Measurements from ENCODE around the gene COL13A1. TPM values are rescaled to one million over a fixed set of nuclear protein-coding genes. Genes with fewer than 3 reads are reported as not detected.

The COL13A1 gene
- polyA plus RNA-seq, 1 experiment: 11.9 TPM

DNA sequence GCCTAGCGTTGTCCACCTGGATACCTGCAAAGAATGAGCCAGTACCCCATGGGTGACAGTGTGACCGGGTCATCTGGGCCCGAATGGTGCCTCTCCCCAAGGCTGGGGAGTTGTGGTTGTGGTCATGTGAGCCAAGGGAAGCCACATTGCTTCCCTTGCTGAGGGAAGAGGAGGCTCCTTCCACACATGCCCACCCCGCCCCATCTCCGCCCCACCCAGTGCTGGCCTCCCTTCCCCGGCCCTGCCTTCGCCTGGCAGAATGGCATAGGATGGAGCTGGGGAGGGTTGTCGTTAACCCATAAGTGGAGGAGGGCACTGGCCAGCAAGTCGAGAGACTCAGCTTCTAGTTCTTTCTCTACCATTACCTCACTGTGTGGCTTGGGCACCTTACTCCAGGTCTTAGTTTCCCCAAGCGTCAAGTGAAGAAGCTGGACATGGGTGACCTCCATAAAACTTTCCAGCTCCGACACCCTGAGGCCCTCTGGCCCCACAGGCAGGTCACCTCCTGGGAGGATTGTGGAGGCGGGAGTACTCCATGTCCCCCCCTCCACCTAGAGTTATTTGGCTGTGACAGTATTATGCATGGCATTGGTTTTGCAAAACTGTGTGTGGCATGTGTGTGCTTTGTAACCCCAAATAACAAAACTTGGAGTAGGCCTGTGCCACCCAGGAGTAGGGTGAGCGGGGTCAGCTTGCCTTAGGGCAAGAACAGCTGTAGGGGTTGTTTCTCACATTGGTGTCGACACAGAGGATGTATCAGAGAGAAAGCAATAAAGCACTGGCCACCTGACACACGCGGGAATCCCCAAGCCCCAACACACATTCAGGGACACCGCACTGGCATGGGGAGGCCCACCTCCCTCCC, 160.4 kb downstream of the COL13A1 start:
- ChIA-PET POLR2A (no interaction called here), CTCF (interaction anchor here (1.8 to 2.3 kb wide), 2 partner anchors 11 to 176 kb away, joined by 4 to 12 read pairs; no protein-coding TSS in a partner anchor)
- no peak for DNase-seq (ENCODE audit: low read depth)
- Histone ChIP-seq H3K27me3 (ENCODE audit: control insufficient read depth, insufficient read depth, low read length) (peaks cover 2% of the 10 kb centered on the region), H3K36me3 (ENCODE audit: control insufficient read depth, insufficient read depth, low read length) (no peaks in the 10 kb centered on the region), H3K4me3 (ENCODE audit: low read depth, low read length) (no peak overlapping the region)
- TF ChIP-seq, protein P1, sequence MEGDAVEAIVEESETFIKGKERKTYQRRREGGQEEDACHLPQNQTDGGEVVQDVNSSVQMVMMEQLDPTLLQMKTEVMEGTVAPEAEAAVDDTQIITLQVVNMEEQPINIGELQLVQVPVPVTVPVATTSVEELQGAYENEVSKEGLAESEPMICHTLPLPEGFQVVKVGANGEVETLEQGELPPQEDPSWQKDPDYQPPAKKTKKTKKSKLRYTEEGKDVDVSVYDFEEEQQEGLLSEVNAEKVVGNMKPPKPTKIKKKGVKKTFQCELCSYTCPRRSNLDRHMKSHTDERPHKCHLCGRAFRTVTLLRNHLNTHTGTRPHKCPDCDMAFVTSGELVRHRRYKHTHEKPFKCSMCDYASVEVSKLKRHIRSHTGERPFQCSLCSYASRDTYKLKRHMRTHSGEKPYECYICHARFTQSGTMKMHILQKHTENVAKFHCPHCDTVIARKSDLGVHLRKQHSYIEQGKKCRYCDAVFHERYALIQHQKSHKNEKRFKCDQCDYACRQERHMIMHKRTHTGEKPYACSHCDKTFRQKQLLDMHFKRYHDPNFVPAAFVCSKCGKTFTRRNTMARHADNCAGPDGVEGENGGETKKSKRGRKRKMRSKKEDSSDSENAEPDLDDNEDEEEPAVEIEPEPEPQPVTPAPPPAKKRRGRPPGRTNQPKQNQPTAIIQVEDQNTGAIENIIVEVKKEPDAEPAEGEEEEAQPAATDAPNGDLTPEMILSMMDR (IDR thresholded peaks at IDR 0.05; ENCODE audit: insufficient read depth, low read depth, low read length): no peak

DNA sequence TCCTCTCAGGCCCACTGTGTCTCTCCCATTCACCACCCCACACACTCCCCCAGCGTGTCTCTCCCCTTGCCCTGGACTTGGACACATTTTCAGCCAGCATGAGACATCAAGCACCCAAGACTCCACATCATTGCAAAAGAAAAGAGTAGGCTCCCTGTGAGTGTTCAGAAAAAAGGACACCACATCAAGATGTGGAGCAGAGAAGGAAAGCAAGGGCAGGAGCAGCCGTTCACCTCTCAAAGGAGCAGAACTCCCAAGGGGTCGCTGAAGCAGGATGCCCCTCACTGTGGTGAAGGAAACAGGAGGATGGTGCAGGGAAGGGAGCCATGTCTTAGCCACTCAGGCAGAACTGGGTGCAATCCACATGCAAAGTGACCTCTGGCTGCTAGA, 161.0 kb downstream of the COL13A1 start:
- POLR2A ChIA-PET: no interaction called here

DNA sequence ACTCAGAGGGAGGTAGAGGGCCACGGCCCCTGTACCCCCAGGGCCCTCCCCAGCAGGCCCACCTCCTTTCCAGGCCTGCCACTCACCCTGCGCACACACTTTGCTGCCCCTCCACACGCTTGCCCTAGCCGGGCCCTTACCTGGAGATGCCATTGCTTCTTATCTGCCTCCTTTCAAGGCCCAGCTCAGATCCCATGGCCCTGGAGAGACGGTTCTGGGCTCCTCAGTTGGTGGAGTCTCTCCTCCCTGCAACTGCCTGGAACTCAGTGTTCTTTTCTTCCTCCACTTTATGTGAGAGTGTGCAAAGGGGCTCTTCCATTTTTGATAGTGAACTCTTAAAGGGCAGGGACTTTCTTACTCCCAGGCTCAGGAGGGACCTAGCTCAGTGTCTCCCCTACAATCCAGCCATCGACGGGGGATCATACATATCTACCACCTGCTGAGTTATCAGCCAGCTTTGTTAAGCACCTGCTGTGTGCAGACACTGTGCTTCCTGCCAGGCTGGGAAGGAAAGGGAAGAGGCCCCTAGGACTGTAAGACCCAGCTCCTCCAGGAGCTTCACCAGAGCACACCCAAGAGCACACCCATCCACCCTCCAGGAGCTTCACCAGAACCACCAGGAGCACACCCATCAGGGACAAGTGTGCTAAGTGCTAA, 161.6 kb downstream of the COL13A1 start:
- ChIA-PET CTCF (interaction anchor here (0.9 to 1.0 kb wide), 2 partner anchors 9 to 176 kb away, joined by 3 to 4 read pairs; no protein-coding TSS in a partner anchor), POLR2A (no interaction called here)
- TF ChIP-seq, protein P1 (IDR thresholded peaks at IDR 0.05; ENCODE audit: insufficient read depth, low read depth, low read length): no peak
- peaks cover 2% of the 10 kb centered on the region for H3K27me3 ChIP-seq (ENCODE audit: control insufficient read depth, insufficient read depth, low read length)
- no peak overlapping the region for H3K4me3 ChIP-seq (ENCODE audit: low read depth, low read length)
- no peaks in the 10 kb centered on the region for H3K36me3 ChIP-seq (ENCODE audit: control insufficient read depth, insufficient read depth, low read length)
- DNase-seq (ENCODE audit: low read depth): no peak

More for the DNA sequence above, 161.0 kb downstream of the COL13A1 start:
- CTCF ChIA-PET: interaction anchor here (1.0 kb wide), 1 partner anchor 9 kb away, joined by 4 read pairs; no protein-coding TSS in a partner anchor
- no peak overlapping the region for H3K4me3 ChIP-seq (ENCODE audit: low read depth, low read length)
- TF ChIP-seq, protein P1 (IDR thresholded peaks at IDR 0.05; ENCODE audit: insufficient read depth, low read depth, low read length): no peak
- H3K27me3 ChIP-seq (ENCODE audit: control insufficient read depth, insufficient read depth, low read length): peaks cover 2% of the 10 kb centered on the region
- no peak for DNase-seq (ENCODE audit: low read depth)
- H3K36me3 ChIP-seq (ENCODE audit: control insufficient read depth, insufficient read depth, low read length): no peaks in the 10 kb centered on the region

DNA sequence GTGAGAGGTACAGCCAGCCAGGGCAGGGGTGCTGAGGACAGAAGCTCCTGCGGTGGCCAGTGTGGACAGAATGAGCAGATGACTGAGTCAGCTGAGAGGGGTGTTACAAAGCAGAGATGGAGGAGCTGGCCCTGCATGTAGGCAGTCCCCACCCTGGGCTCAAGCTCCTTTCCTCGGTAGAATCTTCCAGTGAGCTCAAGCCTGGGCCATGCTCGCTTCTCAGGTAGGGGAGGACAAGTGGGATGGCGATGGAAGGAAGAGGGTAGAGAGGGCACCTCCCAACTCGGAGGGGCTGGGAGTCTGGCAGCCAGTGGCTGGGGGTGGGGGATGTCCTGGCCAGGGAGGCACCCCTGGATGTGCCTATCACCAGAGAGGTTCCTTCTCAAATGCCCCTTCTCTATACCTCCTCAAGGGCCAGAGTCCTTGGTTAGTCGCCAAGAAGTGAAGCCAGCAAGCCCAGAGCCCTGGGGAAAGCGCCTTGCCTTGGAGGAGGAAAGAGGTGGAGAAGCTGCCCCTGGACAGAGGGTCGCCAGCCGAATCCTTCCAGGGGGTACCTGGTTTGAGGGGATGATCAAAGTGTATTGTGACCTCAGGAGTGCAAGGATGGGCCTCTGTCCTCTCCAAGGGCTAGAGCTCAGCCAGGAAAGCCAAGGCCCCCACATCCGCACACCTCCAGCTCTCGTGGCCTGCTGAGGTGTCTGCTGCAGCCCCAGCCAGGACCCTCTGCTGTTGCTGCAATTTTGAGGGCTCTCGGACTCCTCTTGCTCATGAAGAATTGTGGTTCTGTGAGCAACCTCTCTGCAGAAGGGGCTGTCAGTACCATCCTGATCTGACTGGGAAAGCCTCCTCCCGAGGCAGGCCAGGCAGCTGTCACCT, 162.4 kb downstream of the COL13A1 start:
- no peak for DNase-seq (ENCODE audit: low read depth)
- ChIA-PET POLR2A (no interaction called here), CTCF (interaction anchor here (0.7 to 1.0 kb wide), 3 partner anchors 10 to 177 kb away, joined by 3 to 4 read pairs (median 3); no protein-coding TSS in a partner anchor)
- no peak overlapping the region for H3K4me3 ChIP-seq (ENCODE audit: low read depth, low read length)
- H3K27me3 ChIP-seq (ENCODE audit: control insufficient read depth, insufficient read depth, low read length): peaks cover 2% of the 10 kb centered on the region
- TF ChIP-seq, protein P1 (IDR thresholded peaks at IDR 0.05; ENCODE audit: insufficient read depth, low read depth, low read length): no peak
- H3K36me3 ChIP-seq (ENCODE audit: control insufficient read depth, insufficient read depth, low read length): no peaks in the 10 kb centered on the region

All from BJ (cell line).